Measurements from ENCODE around the gene RPL9. TPM values are rescaled to one million over a fixed set of nuclear protein-coding genes. Genes with fewer than 3 reads are reported as not detected.

RPL9 gene
- total RNA-seq, 1 donor from 2014 or later = 1,277 TPM

DNA sequence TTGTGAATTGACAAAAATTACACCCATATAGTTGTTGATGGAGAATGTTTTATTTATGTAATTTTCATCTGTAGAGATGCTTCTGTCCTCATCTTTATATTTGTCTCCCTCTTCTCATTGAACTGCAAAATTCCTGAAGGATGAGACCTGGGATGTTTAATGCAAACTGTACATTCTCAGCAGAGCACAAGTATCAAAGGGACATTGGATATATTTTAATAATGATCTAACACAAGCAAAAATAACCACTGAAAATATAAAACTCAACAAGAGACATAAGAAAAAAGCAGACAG is 40.0 kb upstream of the RPL9 start:
- ATAC-seq (no peak), DNase-seq (no peak)
- H3K4me3 ChIP-seq = no peak overlapping the region
- H3K4me1 ChIP-seq = no peaks in the 10 kb centered on the region
- no peaks in the 10 kb centered on the region for H3K9me3 ChIP-seq
- no peaks in the 10 kb centered on the region for H3K27me3 ChIP-seq (ENCODE audit: low read depth)
- TF ChIP-seq, protein P1, sequence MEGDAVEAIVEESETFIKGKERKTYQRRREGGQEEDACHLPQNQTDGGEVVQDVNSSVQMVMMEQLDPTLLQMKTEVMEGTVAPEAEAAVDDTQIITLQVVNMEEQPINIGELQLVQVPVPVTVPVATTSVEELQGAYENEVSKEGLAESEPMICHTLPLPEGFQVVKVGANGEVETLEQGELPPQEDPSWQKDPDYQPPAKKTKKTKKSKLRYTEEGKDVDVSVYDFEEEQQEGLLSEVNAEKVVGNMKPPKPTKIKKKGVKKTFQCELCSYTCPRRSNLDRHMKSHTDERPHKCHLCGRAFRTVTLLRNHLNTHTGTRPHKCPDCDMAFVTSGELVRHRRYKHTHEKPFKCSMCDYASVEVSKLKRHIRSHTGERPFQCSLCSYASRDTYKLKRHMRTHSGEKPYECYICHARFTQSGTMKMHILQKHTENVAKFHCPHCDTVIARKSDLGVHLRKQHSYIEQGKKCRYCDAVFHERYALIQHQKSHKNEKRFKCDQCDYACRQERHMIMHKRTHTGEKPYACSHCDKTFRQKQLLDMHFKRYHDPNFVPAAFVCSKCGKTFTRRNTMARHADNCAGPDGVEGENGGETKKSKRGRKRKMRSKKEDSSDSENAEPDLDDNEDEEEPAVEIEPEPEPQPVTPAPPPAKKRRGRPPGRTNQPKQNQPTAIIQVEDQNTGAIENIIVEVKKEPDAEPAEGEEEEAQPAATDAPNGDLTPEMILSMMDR (IDR thresholded peaks at IDR 0.05) = no peak
- no peak overlapping the region for H3K27ac ChIP-seq
- intact Hi-C loops (cut with DNase I) = no loop called here
- peaks cover 59% of the 10 kb centered on the region for H3K36me3 ChIP-seq

DNA sequence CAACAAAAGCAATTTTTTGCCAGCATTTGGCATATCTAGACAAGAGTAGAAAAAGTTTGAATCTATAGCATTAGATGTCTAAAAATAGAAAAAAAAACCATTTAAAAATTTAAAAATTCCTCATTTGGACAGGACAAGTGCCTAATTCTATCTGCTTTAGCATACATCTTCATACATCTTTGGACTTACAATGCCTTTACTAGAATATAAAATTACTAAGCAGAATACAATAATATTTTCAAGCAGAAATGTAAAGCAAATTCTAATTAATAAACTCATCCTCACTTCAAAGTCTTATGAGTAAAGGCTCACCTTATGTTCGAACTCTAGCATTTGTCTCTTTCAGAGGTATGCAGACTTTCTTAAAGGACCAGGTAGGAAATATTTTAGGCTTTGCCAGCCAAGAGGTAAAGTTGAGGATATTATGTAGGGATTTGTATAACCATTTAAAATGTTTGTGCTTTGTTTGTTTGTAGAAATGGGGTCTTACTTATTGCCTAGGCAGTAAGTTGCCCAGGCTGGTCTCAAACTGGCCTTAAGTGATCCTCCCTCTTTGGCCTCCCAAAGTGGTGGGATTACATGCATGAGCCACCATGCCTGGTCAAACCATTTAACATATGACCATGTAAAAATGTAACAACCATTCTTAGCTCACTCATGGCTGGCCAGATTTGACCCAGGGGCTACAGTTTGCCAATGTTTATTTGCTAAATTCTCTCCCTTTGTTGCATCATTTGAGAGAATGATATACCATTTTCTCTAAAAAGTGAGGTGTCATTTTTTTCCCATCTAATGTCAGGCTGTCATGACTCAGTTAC is 39.4 kb upstream of the RPL9 start:
- H3K4me1 ChIP-seq = no peaks in the 10 kb centered on the region
- intact Hi-C loops (cut with DNase I) = no loop called here
- DNase-seq (no peak), ATAC-seq (no peak)
- no peaks in the 10 kb centered on the region for H3K27me3 ChIP-seq (ENCODE audit: low read depth)
- H3K36me3 ChIP-seq = peaks cover 53% of the 10 kb centered on the region
- H3K27ac ChIP-seq = no peak overlapping the region
- TF ChIP-seq, protein P1 (IDR thresholded peaks at IDR 0.05) = no peak
- no peak overlapping the region for H3K4me3 ChIP-seq
- no peaks in the 10 kb centered on the region for H3K9me3 ChIP-seq

DNA sequence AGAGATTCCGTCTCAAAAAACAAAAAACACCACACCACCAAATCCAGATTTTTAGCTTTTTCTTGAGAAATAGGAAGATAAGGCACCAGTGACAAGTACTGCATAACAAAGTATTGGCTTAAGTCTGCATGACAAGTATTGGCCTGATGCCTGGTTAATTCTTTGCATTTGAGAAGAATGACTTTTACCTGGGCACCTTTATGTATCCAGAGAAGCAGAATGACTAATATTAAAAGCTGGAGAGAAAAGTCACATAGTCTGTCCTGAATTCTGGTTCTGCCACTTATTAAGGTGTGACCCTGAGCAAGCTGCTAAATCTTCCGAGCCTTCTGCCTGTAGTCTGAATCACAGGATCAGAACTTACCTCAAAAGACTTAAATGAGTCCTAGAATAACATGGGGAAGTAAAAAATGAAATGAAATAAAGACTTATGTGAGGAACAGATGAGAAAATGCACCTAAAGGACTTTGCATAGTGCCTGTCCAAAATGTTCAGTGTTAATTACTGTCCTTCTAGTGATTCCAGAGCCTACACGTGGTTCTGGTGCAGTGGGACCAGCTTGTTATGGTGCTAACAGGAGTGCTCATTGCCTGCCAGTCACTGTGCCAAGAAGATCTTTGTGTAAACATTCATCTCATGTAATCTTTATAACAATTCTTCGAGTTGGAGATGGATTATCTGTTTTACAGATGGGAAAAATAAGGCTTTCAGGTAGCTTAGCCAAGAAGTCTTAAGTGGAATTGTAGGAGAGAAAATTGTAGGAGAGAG is 36.9 kb upstream of the RPL9 start:
- H3K27ac ChIP-seq = no peak overlapping the region
- no peaks in the 10 kb centered on the region for H3K4me1 ChIP-seq
- H3K9me3 ChIP-seq = no peaks in the 10 kb centered on the region
- ATAC-seq (no peak), DNase-seq (no peak)
- H3K27me3 ChIP-seq (ENCODE audit: low read depth) = no peaks in the 10 kb centered on the region
- H3K4me3 ChIP-seq = no peak overlapping the region
- TF ChIP-seq, protein P1 (IDR thresholded peaks at IDR 0.05) = no peak
- intact Hi-C loops (cut with DNase I) = no loop called here
- peaks cover 28% of the 10 kb centered on the region for H3K36me3 ChIP-seq

DNA sequence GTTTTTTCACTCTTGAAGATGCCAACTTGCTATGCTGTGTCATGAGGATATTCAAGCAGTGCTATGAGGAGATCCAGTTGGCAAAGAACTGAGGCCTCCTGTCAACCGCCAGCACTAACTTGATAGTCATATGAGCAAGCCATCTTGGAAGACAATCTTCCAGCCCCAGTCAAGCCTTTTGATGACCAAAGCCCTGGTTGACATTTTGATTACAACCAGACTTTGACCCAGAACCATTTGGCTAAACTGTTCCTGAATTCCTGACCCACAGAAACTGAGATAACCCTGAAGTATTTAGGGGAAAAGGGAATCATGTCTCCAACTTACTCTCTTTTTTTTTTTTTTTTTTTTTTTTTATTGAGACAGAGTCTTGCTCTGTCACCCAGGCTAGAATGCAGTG is 35.6 kb upstream of the RPL9 start:
- ATAC-seq = no peak
- Histone ChIP-seq H3K36me3 (peaks cover 17% of the 10 kb centered on the region), H3K9me3 (no peaks in the 10 kb centered on the region), H3K4me1 (no peaks in the 10 kb centered on the region), H3K4me3 (no peak overlapping the region), H3K27me3 (ENCODE audit: low read depth) (no peaks in the 10 kb centered on the region), H3K27ac (no peak overlapping the region)
- no peak for DNase-seq
- TF ChIP-seq, protein P1 (IDR thresholded peaks at IDR 0.05) = no peak
- intact Hi-C loops (cut with DNase I) = no loop called here

DNA sequence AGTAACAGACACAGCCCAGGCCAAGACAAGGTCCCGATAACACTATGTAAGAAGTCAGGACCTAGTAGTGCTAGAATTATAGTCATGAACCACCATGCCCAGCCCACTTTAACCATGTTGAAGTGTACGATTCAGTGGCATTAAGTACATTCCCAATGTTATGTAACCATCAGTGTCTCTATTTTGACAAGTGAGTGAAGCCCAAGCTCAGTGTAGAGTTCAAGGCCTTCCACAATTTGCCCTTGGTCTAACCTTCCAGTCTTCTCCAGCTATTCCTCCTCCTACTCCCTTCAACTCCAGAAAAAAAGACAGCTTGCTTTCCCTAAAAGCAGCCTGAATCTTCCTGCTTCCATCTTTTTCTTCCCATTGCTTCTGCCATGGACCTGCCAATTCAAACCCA is 31.6 kb upstream of the RPL9 start:
- H3K4me3 ChIP-seq = no peak overlapping the region
- no peak for ATAC-seq
- H3K27ac ChIP-seq = no peak overlapping the region
- TF ChIP-seq, protein P1 (IDR thresholded peaks at IDR 0.05) = no peak
- no peaks in the 10 kb centered on the region for H3K9me3 ChIP-seq
- H3K27me3 ChIP-seq (ENCODE audit: low read depth) = no peaks in the 10 kb centered on the region
- H3K4me1 ChIP-seq = no peaks in the 10 kb centered on the region
- intact Hi-C loops (cut with DNase I) = no loop called here
- H3K36me3 ChIP-seq = no peaks in the 10 kb centered on the region
- no peak for DNase-seq

Data from lower lobe of right lung (tissue), 2 donors.